GM12864 (cell line): ENCODE measurements around the gene HPGDS.
A peak's percentile ranks its signal among the peaks of the same experiment; 100 is the strongest.

ENCODE experiments used
- DNase-seq: peaks from one replicate; pipeline ENCODE4 v3.0.0-alpha.2; 2011; ENCODE audit warnings: low read depth
- H3K4me3 ChIP-seq: 2 replicates; pipeline ENCODE4 v1.5.1; 2011; ENCODE audit warnings: mild to moderate bottlenecking, low read depth, low read length, control low read depth
- CTCF ChIP-seq: IDR thresholded peaks from 2 replicates; pipeline ENCODE4 v1.5.1; 2011; ENCODE audit warnings: low read depth, mild to moderate bottlenecking, moderate library complexity, low read length, control low read depth, inconsistent platforms; ENCODE audit errors: missing control alignments

HPGDS gene

GRCh38 chr4:94256828-94257227 is 85.8 kb downstream of the HPGDS start:
- no peak for DNase-seq

GRCh38 chr4:94256144-94256783 is 86.4 kb downstream of the HPGDS start:
- no peak for DNase-seq
- TF ChIP-seq CTCF, result no peak
- no peak overlapping the region for H3K4me3 ChIP-seq

More at GRCh38 chr4:94256828-94257227, 85.8 kb downstream of the HPGDS start:
- peak; percentile 11 for TF ChIP-seq CTCF
- no peak overlapping the region for H3K4me3 ChIP-seq

- no peak for DNase-seq
- no peak for TF ChIP-seq CTCF
- no peak overlapping the region for H3K4me3 ChIP-seq
Observed at GRCh38 chr4:94253036-94253435, 89.6 kb downstream of the HPGDS start.

- H3K4me3 ChIP-seq, result no peak overlapping the region
- DNase-seq, result no peak
- no peak for TF ChIP-seq CTCF
Observed at GRCh38 chr4:94251094-94251493, 91.5 kb downstream of the HPGDS start.
